AG04450 (cell line): ENCODE measurements around the gene SPNS2. TPM values are rescaled to one million over a fixed set of nuclear protein-coding genes. Genes with fewer than 3 reads are reported as not detected.

Experiments used
- CTCF ChIA-PET: fragments of 300-600, 350-600 bp; formaldehyde crosslinking; extraction: SDS; loops from one replicate; lab custom pipeline; 2022; ENCODE audit warnings: antibody characterized with exemption, inconsistent platforms; lab: Charles Lee
- POLR2A ChIA-PET: fragments of 350-600 bp; formaldehyde crosslinking; extraction: SDS; loops from one replicate; lab custom pipeline; 2021; ENCODE audit warnings: antibody characterized with exemption, inconsistent platforms; lab: Yijun Ruan, JAX
- DNase-seq: peaks from one replicate; pipeline ENCODE4 v3.0.0-alpha.2; 2011; ENCODE audit warnings: low read depth, low spot score
- H3K27ac ChIP-seq: one replicate; pipeline ENCODE4 v1.5.1; 2012; ENCODE audit warnings: low read depth, low read length, control low read depth
- H3K27me3 ChIP-seq: one replicate; pipeline ENCODE4 v1.6.0; 2012; ENCODE audit warnings: low read length; ENCODE audit not compliant: control insufficient read depth, insufficient read depth
- H3K4me3 ChIP-seq: 2 replicates; pipeline ENCODE4 v1.5.1; 2011; ENCODE audit warnings: mild to moderate bottlenecking, low read depth, low read length, control low read depth
- H3K9me3 ChIP-seq: 2 replicates; pipeline ENCODE4 v1.5.1; 2012; ENCODE audit warnings: low read length; ENCODE audit not compliant: control insufficient read depth, insufficient read depth
- CTCF ChIP-seq: IDR thresholded peaks from 2 replicates; pipeline ENCODE4 v1.5.1; 2011; ENCODE audit warnings: low read depth, low read length, control low read depth, inconsistent platforms
- polyA minus RNA-seq: library from RNA; depleted of rRNA, polyadenylated mRNA; stranded (reverse); fragments of >200 nt; gene quantifications from 2 replicates; pipeline ENCODE4 v1.2.3, GENCODE V29; 2011; rRNA and poly(A)+ RNA removed
- polyA plus RNA-seq: library from polyadenylated mRNA; depleted of rRNA; stranded (reverse); fragments of >200 nt; gene quantifications from 2 replicates; pipeline ENCODE4 v1.2.3, GENCODE V29; 2011; rRNA removed

Gene SPNS2
- polyA plus RNA-seq, result not detected in 2 replicates
- not detected in 2 replicates for polyA minus RNA-seq

- no peak for DNase-seq
- POLR2A ChIA-PET, result no interaction called here
- Histone ChIP-seq H3K27ac (no peak within 1 kb of the TSS), H3K27me3 (peaks cover 62% of the 10 kb centered on the region), H3K4me3 (no peak within 1 kb of the TSS), H3K9me3 (no peaks in the 10 kb centered on the region)
- no peak for TF ChIP-seq CTCF
- CTCF ChIA-PET, result interaction anchor here (0.6 kb wide), 1 partner anchor 92 kb away, joined by 6 read pairs; no protein-coding TSS in a partner anchor
These were observed at the start of gene SPNS2 for GRCh38 chr17:4498461-4499397. TSS of gene SPNS2 (plus strand) at chr17:4498881. CDS start at chr17:4499048, 167 bp downstream.

- TF ChIP-seq CTCF, result no peak
- Histone ChIP-seq H3K4me3 (no peak overlapping the region), H3K27me3 (peaks cover 16% of the 10 kb centered on the region), H3K27ac (no peak overlapping the region), H3K9me3 (no peaks in the 10 kb centered on the region)
- no peak for DNase-seq
- ChIA-PET CTCF (interaction anchor here (0.5 kb wide), 1 partner anchor 199 kb away, joined by 3 read pairs; no protein-coding TSS in a partner anchor), POLR2A (no interaction called here)
These were observed 48.9 kb upstream of the SPNS2 start for GRCh38 chr17:4449736-4450135.

DNA sequence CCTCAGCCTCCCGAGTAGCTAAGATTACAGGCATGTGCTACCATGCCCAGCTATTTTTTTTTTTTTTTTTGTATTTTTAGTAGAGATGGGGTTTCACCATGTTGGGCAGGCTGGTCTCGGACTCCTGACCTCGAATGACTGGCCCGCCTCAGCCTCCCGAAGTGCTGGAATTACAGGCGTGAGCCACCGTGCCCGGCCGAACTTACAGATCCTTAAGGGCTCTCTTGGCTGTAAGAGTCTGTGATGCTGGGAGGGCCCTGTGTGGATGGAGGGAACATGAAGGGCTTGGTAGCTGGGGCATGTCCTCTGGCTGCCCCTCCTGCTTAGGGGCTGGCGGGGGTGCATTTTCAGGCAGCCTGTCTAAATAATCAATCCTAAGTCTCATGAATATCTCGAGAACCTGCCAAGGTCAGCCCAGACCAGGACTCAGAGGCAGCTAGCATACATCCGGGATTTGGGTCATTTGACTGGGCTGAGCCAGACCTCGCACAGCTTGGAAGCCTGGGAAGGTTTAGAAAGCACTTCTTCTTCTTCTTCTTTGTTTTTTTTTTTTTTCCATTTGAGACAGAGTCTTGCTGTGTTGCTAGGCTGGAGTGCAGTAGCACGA is 47.9 kb upstream of the SPNS2 start:
- POLR2A ChIA-PET, result no interaction called here
- no peaks in the 10 kb centered on the region for H3K9me3 ChIP-seq
- peaks cover 23% of the 10 kb centered on the region for H3K27me3 ChIP-seq
- CTCF ChIA-PET, result interaction anchor here (0.7 to 1.9 kb wide), 2 partner anchors 30 to 192 kb away, joined by 4 to 6 read pairs; no protein-coding TSS in a partner anchor
- no peak overlapping the region for H3K4me3 ChIP-seq
- DNase-seq, result no peak
- H3K27ac ChIP-seq, result no peak overlapping the region
- TF ChIP-seq CTCF, result no peak

DNA sequence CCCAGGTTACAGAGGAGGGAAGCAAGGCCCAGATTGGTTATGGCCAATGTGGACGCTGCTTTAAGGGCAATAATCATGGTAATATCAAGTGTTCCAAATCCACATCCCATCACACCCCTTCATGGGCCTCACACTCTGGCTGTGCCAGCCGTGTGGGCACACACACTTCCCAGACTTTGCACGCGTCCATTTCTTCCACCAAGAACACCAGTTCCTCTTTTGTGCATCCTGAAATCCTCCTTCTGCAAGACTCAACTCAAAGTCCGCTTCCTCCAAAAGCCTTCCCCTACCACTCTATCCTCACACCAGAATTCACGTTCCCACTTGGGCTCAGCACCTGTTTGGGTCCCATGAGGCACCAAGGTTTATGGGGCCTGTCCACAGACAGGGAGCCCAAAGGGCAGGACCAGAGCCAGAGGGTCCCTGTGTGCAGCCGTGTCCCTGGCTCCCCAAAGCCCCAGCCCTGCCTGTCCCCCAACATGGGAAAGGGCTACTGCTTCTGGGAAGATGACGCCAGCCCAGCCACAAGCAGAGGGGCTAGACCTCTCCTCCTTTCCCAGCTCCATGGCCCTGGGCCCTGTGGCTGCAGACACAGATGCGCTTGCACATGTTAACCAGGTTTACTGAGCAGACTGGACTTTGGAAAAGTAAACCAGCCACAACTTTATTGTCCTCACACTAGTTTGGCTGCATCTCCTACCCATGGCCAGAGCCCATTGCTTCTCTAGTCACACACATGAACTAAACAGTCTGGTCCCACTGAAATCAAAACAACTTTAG is 44.7 kb upstream of the SPNS2 start:
- peaks cover 25% of the 10 kb centered on the region for H3K27me3 ChIP-seq
- ChIA-PET POLR2A (no interaction called here), CTCF (no interaction called here)
- no peak overlapping the region for H3K4me3 ChIP-seq
- H3K27ac ChIP-seq, result no peak overlapping the region
- no peak for DNase-seq
- no peak for TF ChIP-seq CTCF
- H3K9me3 ChIP-seq, result no peaks in the 10 kb centered on the region; the same call in 1 of the 2 replicates
